CD4-positive, alpha-beta T cell (primary cell): ENCODE measurements around the gene AURKAIP1. TPM values are rescaled to one million over a fixed set of nuclear protein-coding genes. Genes with fewer than 3 reads are reported as not detected.
"Not testable (repeated sequence)": the region's sequence is repeated elsewhere in the genome, so short reads cannot be mapped to it uniquely, and the experiment has no call there.

Experiments used
- ATAC-seq: fragments of 200-7000 bp; cut with Tn5 transposase; one replicate; pipeline ENCODE4 v1.10.0; 2022; ENCODE audit warnings: mild to moderate bottlenecking; ENCODE audit not compliant: poor library complexity
- CTCF ChIA-PET: fragments of 350-600 bp; sonication (Branson Sonifier 250); formaldehyde crosslinking; loops from one replicate; lab custom pipeline; 2021; ENCODE audit warnings: antibody characterized with exemption, inconsistent platforms; lab: Charles Lee
- POLR2A ChIA-PET: fragments of 350-600 bp; sonication (Branson Sonifier 250); formaldehyde crosslinking; loops from one replicate; lab custom pipeline; 2021; ENCODE audit warnings: antibody characterized with exemption, inconsistent platforms; lab: Charles Lee
- DNase-seq, 14 experiments: peaks; one replicate each; pipeline ENCODE4 v3.0.0-alpha.2; 2013 to 2020; ENCODE audit warnings: mixed read lengths in 2 of 14
- H3K27ac ChIP-seq, 2 donors: one replicate each; pipeline versions ENCODE4 v1.5.1 to v1.7.0; 2013; ENCODE audit warnings: low read length in 2 of 2, low read depth in 1 of 2, mild to moderate bottlenecking in 1 of 2
- H3K27me3 ChIP-seq, 2 experiments: 1 replicate in 1 of 2; 2 replicates in 1 of 2; pipeline versions ENCODE4 v1.6.1 to v1.7.0; 2013; ENCODE audit warnings: low read length in 2 of 2, control low read depth in 1 of 2, mild to moderate bottlenecking in 1 of 2, moderate library complexity in 1 of 2; ENCODE audit not compliant: insufficient read depth in 2 of 2, control insufficient read depth in 1 of 2
- H3K36me3 ChIP-seq: one replicate; pipeline ENCODE4 v1.6.1; 2013; ENCODE audit warnings: low read length, control low read depth; ENCODE audit not compliant: insufficient read depth
- H3K4me1 ChIP-seq: one replicate; pipeline ENCODE4 v1.6.1; 2013; ENCODE audit warnings: low read length, control low read depth; ENCODE audit not compliant: insufficient read depth
- H3K4me3 ChIP-seq: one replicate; pipeline ENCODE4 v1.5.1; 2013; ENCODE audit warnings: mild to moderate bottlenecking, low read length, moderate library complexity
- H3K9me3 ChIP-seq, 2 experiments: 1 replicate in 1 of 2; 2 replicates in 1 of 2; pipeline versions ENCODE4 v1.6.1 to v1.7.0; 2013; ENCODE audit warnings: low read length in 2 of 2, mild to moderate bottlenecking in 2 of 2, control low read depth in 1 of 2, moderate library complexity in 1 of 2; ENCODE audit not compliant: control insufficient read depth in 1 of 2, insufficient read depth in 1 of 2
- H3K27ac Mint-ChIP-seq: one replicate; pipeline ENCODE4 v1.8.0; 2020; ENCODE audit warnings: mixed read lengths
- H3K27me3 Mint-ChIP-seq: one replicate; pipeline ENCODE4 v1.8.0; 2021; ENCODE audit warnings: mixed read lengths
- H3K36me3 Mint-ChIP-seq: one replicate; pipeline ENCODE4 v1.8.0; 2021; ENCODE audit warnings: low read depth, mixed read lengths
- H3K4me1 Mint-ChIP-seq: one replicate; pipeline ENCODE4 v1.8.0; 2021; ENCODE audit warnings: low read depth, mixed read lengths
- H3K4me3 Mint-ChIP-seq: one replicate; pipeline ENCODE4 v1.8.0; 2020; ENCODE audit warnings: mild to moderate bottlenecking, mixed read lengths
- H3K9me3 Mint-ChIP-seq: one replicate; pipeline ENCODE4 v1.8.0; 2020; ENCODE audit warnings: mixed read lengths
- CTCF ChIP-seq: fragments of 200-600 bp; IDR thresholded peaks from one replicate; pipeline ENCODE4 v1.8.0; 2022; ENCODE audit warnings: antibody characterized with exemption, mild to moderate bottlenecking
- intact Hi-C, 2 experiments: fragments of 100-400 bp; cut with DNase I in 1 of 2; cut with micrococcal nuclease in 1 of 2; formaldehyde crosslinking; loops; one replicate each; pipeline versions ENCODE4 v1.15.1 to v1.9.0; 2023 to 2025; cut with DNase I, micrococcal nuclease
- total RNA-seq, 174 experiments: library from RNA in 2 of 174; stranded (reverse) in 2 of 174; gene quantifications; one replicate each; pipeline ENCODE4 v1.2.3 and lab custom pipeline; 2021 to 2026

AURKAIP1 gene
- total RNA-seq, 2 experiments from 2014 or later: 59.2 to 64.6 TPM

- H3K9me3 Mint-ChIP-seq: no peaks in the 10 kb centered on the region
- CTCF ChIA-PET: no interaction called here
- H3K4me1 ChIP-seq: no peaks in the 10 kb centered on the region
- no peaks in the 10 kb centered on the region for H3K27me3 ChIP-seq
- no peak overlapping the region for H3K27ac Mint-ChIP-seq
- intact Hi-C loops: no loop called here
- no peak for TF ChIP-seq CTCF
- no peaks in the 10 kb centered on the region for H3K4me1 Mint-ChIP-seq
- H3K9me3 ChIP-seq: no peaks in the 10 kb centered on the region
- DNase-seq (no peak), ATAC-seq (no peak)
- POLR2A ChIA-PET: interaction anchor here (1.5 to 2.0 kb wide), 2 partner anchors 11 to 13 kb away, joined by 5 to 6 read pairs; partner anchors contain the start of genes AURKAIP1 and CCNL2
- H3K4me3 Mint-ChIP-seq: no peak overlapping the region
- no peak overlapping the region for H3K4me3 ChIP-seq
- H3K36me3 ChIP-seq: peaks cover 58% of the 10 kb centered on the region
- H3K36me3 Mint-ChIP-seq: peaks cover 51% of the 10 kb centered on the region
- H3K27ac ChIP-seq: no peak overlapping the region
- no peaks in the 10 kb centered on the region for H3K27me3 Mint-ChIP-seq
Measured at GRCh38 chr1:1385931-1386330, 10.9 kb upstream of the AURKAIP1 start.

GRCh38 chr1:1385339-1385738 is 10.3 kb upstream of the AURKAIP1 start:
- POLR2A ChIA-PET: interaction anchor here (1.3 to 2.0 kb wide), 3 partner anchors 10 to 14 kb away, joined by 3 to 6 read pairs (median 5); partner anchors contain the start of genes AURKAIP1 and CCNL2
- H3K4me3 ChIP-seq, CTCF ChIA-PET, H3K4me3 Mint-ChIP-seq, H3K27me3 ChIP-seq, intact Hi-C loops, H3K27ac Mint-ChIP-seq, H3K27me3 Mint-ChIP-seq, H3K4me1 ChIP-seq, ATAC-seq, H3K9me3 Mint-ChIP-seq, DNase-seq, H3K4me1 Mint-ChIP-seq, H3K9me3 ChIP-seq, H3K27ac ChIP-seq: not testable (repeated sequence)
- H3K36me3 ChIP-seq: peaks cover 52% of the 10 kb centered on the region
- H3K36me3 Mint-ChIP-seq: peaks cover 46% of the 10 kb centered on the region

DNA sequence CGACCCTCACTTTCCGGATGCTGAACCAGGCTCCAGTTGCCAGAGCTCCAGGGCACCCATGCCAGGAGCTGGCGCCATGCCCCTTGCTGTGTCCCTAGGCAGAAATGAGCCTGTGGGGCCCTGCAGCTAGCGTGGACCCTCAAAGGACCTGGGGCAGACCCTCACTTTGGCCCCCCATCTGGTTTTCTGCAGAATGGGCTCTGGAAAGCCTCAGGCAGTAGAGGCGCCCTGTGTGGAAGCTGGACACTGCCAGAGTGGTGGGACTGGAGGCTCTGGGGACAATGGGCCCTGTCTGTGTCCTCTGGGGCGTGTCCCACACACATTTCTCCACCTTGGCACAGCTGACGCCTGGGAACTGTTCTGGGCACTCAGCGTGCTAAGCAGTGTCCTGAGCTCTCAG is 6.3 kb upstream of the AURKAIP1 start:
- Histone ChIP-seq H3K27me3 (no peaks in the 10 kb centered on the region), H3K4me1 (peaks cover under 1% of the 10 kb centered on the region), H3K9me3 (no peaks in the 10 kb centered on the region), H3K27ac (no peak overlapping the region), H3K36me3 (peaks cover 12% of the 10 kb centered on the region), H3K4me3 (no peak overlapping the region)
- Mint-ChIP-seq H3K4me3 (no peak overlapping the region), H3K27ac (no peak overlapping the region), H3K9me3 (no peaks in the 10 kb centered on the region), H3K27me3 (no peaks in the 10 kb centered on the region), H3K36me3 (peaks cover 7% of the 10 kb centered on the region), H3K4me1 (no peaks in the 10 kb centered on the region)
- ATAC-seq (no peak), DNase-seq (no peak)
- ChIA-PET POLR2A (interaction anchor here (0.6 kb wide), 1 partner anchor 40 kb away, joined by 4 read pairs; the partner anchor contains the start of gene ANKRD65), CTCF (no interaction called here)
- TF ChIP-seq CTCF: no peak
- intact Hi-C loops: no loop called here

DNA sequence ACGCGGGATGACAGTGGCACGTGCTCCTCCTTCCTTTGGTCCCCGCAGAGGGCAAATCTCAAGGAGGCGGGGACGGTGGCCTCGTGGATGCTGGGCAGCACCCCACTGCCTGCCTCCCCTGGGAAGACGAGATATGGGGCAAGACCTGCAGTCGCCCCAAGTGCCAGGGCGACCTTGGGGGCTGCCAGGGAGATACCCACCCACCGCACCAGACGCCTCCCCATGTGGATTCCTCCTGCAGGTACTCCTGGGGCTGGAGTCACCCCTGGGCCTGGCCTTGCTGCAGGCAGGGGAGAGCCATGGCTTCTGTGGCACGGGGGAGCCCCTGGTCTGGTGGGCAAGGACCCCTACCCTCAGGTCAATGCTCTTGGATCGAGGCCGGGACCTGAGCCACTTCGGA is 5.9 kb upstream of the AURKAIP1 start:
- Mint-ChIP-seq H3K9me3 (no peaks in the 10 kb centered on the region), H3K36me3 (peaks cover 3% of the 10 kb centered on the region), H3K27ac (no peak overlapping the region), H3K4me1 (no peaks in the 10 kb centered on the region), H3K4me3 (no peak overlapping the region), H3K27me3 (no peaks in the 10 kb centered on the region)
- H3K36me3 ChIP-seq: peaks cover 8% of the 10 kb centered on the region
- H3K9me3 ChIP-seq: no peaks in the 10 kb centered on the region
- CTCF ChIA-PET: no interaction called here
- no peaks in the 10 kb centered on the region for H3K27me3 ChIP-seq
- H3K4me3 ChIP-seq: no peak overlapping the region
- intact Hi-C loops: no loop called here
- POLR2A ChIA-PET: interaction anchor here (0.6 kb wide), 1 partner anchor 40 kb away, joined by 4 read pairs; the partner anchor contains the start of gene ANKRD65
- ATAC-seq (no peak), DNase-seq (no peak)
- peaks cover 5% of the 10 kb centered on the region for H3K4me1 ChIP-seq
- no peak overlapping the region for H3K27ac ChIP-seq
- TF ChIP-seq CTCF: no peak
